Measurements from ENCODE around the gene MXD4. TPM values are rescaled to one million over a fixed set of nuclear protein-coding genes. Genes with fewer than 3 reads are reported as not detected.

The MXD4 gene
- total and polyA plus RNA-seq, 2 experiments from 2014 or later, result 6.9 to 19.9 TPM

GRCh38 chr4:2249526-2250356 lies 12.2 kb downstream of the MXD4 start:
- Mint-ChIP-seq H3K4me1 (peaks cover 12% of the 10 kb centered on the region), H3K9me3 (peaks cover 9% of the 10 kb centered on the region), H3K36me3 (ENCODE audit: low read depth) (peaks cover 9% of the 10 kb centered on the region), H3K27me3 (ENCODE audit: insufficient read depth, low read depth, poor library complexity) (peaks cover 5% of the 10 kb centered on the region), H3K27ac (no peak overlapping the region), H3K4me3 (no peak overlapping the region)
- Histone ChIP-seq H3K36me3 (ENCODE audit: insufficient read depth) (no peaks in the 10 kb centered on the region), H3K27ac (ENCODE audit: low read depth) (no peak overlapping the region), H3K27me3 (ENCODE audit: insufficient read depth) (no peaks in the 10 kb centered on the region), H3K4me1 (ENCODE audit: insufficient read depth) (peaks cover 5% of the 10 kb centered on the region; the same call in 1 of the 2 replicates), H3K4me2 (no peak overlapping the region), H2AFZ (no peak overlapping the region), H3K79me2 (replicated peaks; ENCODE audit: insufficient read depth) (no peaks in the 10 kb centered on the region), H3F3A (replicated peaks; ENCODE audit: low read depth) (no peaks in the 10 kb centered on the region), H3K4me3 (no peak overlapping the region), H3K9me2 (ENCODE audit: insufficient read depth) (no peaks in the 10 kb centered on the region), H4K20me1 (replicated peaks; ENCODE audit: insufficient read depth) (no peaks in the 10 kb centered on the region)
- ATAC-seq, result no peak
- no peak for DNase-seq (ENCODE audit: low spot score)
- TF ChIP-seq JUNB (IDR thresholded peaks at IDR 0.05; ENCODE audit: unreplicated experiment), result no peak
- TF ChIP-seq STAT1 (IDR thresholded peaks at IDR 0.05; ENCODE audit: unreplicated experiment), result no peak
- no peak for TF ChIP-seq ZNF331 (CRISPR knock-in tag; IDR thresholded peaks at IDR 0.05; ENCODE audit: low read depth)
- no peak for TF ChIP-seq CREB1 (CRISPR knock-in tag; IDR thresholded peaks at IDR 0.05; ENCODE audit: low read depth)
- no peak for TF ChIP-seq ETS1 (IDR thresholded peaks at IDR 0.05)
- no peak for TF ChIP-seq EZH2 (IDR thresholded peaks at IDR 0.05; ENCODE audit: low read depth, unreplicated experiment)
- TF ChIP-seq REST (IDR thresholded peaks at IDR 0.05; ENCODE audit: unreplicated experiment), result no peak
- TF ChIP-seq ZNF462 (CRISPR knock-in tag; IDR thresholded peaks at IDR 0.05), result no peak
- TF ChIP-seq CTCF (conservative IDR thresholded peaks at IDR 0.05; ENCODE audit: low read depth in 2 of 2), result no peak
- no peak for TF ChIP-seq NANOG (IDR thresholded peaks at IDR 0.05; ENCODE audit: borderline replicate concordance)
- no peak for TF ChIP-seq POLR2AphosphoS5 (IDR thresholded peaks at IDR 0.05; ENCODE audit: low read depth)
